GM19455 (cell line): Measurements from ENCODE around the gene NPAS3.

Experiments used
- ATAC-seq: cut with Tn5 transposase; IDR thresholded peaks from one replicate; pipeline ENCODE4 v1.9.1; 2021; ENCODE audit not compliant: unreplicated experiment

Gene NPAS3

DNA sequence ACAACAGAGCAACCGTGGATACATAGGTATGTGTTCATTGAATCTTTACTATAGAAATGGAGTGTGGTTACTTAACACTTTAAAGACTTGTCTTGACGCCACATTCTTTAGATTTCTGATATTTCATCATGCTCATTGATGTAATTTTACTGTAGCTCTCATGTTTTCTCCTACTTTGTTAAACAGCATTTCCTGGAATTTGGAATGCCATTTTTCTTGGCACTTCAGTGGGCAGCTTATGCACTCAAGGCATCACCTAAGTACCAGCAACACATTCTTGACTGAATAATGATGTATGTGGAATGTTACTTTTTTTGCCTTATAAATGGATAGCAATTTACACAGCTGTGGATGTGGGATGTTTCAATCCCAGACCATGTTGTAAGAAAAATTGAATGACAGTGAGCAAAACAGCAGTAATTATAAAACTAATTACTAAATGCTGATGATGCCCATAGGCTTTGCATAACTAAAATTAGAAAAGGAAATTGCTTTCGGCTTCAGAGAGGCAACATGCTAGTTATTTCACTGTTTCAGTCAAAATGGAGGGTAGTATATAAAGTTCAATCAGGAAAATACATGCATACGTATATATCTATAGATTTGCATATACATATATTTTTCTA, 298.5 kb downstream of the NPAS3 start:
- ATAC-seq, result no peak

DNA sequence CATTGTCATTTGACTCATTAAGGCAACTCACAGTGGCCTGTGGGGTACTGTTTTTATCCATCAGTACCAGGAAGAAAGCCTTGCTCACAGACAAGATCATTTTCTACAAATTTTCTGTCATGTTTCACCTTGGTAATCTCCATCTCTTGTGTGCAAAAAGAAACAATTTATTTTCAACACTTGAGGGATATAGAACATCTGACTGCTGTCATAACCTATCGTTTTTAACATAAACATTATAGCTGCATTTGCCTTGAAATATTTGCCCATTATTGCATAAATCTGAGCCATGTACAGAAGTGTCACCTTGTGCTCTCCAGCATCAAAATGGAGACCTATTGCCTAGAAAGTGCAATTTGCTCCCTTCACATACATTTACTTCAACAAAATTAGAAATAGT, 300.8 kb downstream of the NPAS3 start:
- no peak for ATAC-seq

DNA sequence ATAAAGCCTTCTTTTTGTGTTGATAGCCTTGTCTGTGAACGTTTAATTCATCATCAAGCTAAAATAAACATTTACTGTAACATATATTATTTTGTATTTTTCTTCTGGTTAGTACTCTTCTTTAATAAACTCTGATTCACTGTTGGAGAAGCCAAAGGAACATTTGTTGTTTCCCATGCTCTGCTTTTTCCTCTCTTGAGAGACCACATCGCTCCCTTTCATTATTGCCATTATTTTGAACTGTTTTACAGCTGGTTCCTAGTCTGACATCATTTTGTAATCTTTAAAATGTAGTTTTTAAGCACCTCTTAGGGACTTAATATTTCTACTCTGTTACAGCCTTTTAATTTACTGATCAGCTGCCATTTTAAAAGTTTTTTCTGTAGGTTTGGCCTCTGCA, 301.8 kb downstream of the NPAS3 start:
- no peak for ATAC-seq

DNA sequence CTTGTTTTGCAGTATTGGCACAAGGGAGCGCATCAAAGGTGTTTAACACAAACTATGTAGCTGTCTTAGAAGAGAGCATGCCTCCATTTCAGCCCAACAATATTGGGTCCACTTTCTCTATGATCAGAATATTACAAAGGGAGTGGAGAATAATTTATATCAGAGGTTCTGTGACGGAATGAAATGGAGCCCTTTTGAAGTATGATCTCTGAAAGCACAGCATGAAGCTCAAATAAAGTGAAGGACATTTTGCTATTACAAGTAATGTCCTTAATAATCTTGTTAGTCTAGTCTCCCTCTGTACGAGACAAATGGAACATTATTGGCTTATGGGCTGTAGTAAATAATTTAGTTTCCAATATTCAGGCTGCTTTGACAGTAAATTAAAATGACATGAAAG, 302.7 kb downstream of the NPAS3 start:
- ATAC-seq, result no peak

DNA sequence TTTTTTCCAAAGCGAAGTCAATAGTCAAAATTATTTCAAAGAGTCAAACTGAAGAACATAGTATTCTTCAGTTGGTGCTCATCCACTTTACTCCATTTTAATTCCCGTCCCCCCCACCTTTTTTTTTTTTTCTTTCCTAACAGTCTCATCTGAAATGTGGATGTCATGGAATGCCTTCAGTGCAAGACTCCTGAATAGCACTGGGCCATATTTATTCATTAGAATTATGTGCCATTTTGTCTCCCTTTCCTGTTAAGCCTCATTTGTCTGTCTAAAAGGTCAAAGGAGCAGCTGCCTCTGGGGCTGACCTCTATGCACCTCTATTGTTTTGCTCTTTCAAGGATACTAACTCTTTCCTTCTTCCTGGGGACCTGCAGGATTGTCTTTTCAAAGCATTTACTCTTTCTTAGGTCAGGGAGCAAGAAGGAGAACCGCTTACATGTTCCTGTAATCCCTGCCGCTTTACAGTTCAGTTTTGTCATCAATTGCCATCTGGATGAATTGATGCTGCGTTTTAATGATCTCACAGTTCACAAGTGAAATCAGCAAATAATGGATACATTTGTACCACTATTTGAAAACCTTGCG, 310.6 kb downstream of the NPAS3 start:
- no peak for ATAC-seq

DNA sequence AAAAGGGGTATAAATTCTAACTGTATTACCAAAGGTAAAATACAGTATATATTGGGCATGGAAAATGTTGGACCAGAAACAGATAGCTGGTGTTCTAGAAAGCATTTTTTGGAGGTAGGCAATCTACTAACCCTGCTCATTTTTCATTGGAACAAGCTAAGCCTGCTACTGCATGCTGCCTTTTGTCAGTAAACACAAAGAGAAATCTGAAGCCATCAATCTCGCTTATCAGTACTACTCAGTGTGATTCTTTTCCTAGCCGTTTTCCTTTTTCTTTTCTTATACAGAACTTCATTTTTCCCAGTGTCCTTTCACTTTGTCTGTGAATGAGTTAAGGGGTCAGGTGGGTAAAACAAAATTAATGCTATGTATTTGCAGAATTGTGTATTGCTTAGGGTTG, 312.3 kb downstream of the NPAS3 start:
- ATAC-seq, result no peak

DNA sequence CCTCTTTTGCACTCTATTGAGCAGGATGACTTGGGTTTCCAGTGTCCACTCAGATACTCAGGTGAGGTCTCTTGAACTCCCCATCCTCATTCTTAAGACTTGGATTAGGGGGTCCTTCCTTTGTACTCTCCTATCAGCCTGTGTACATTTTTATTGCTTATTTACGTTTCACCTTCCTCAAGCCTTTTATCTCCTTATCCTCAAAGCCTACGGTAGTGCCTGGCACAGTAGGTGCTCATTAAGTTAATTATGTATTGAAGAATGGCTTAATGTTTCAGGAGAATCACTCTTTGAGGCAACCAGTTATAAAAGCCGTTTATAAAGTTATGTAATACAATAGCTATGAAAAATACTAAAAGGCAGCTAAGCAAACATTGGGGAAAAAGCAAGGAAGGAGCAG, 315.7 kb downstream of the NPAS3 start:
- ATAC-seq, result no peak

DNA sequence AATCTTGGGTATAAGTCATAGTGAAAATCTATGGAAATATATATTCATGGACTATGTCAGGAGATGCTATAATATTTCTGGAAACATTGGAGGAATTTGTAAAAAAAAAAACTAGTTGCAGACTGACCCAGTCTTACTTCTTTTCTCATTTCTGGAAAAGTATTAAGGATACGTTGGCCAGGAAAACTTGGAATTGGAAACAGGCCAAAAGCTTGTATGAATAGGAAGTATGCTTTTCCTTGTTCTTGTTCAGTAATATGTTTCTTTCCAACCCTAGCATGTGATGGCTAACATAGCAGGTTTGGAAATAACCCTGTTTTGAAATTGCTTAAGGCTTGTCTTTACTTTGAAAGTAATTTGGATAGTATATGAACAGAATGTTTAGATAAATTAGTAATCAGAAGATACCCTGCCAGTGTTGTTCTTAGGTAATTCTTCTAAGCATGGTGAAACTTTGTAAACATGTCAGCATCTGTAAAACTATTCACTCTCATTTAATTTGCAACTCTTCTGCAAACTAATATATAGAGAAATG, 316.2 kb downstream of the NPAS3 start:
- no peak for ATAC-seq

DNA sequence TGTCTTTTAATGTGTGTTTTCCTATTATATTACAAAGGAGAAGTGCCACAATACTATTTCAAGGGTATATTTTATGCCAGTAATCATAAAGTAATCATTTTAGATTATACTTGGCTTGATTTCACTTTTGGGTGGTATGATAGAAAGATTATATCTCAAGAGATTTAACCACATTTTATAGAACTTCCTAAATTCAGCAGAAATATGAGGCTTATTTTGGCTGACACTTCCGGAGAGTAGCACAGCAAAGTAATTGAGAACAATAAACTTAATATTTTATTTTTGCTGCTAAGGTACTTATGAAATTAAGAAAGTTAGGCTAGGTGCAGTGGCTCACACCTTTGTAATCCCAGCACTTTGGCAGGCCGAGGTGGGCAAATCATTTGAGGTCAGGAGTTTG, 319.1 kb downstream of the NPAS3 start:
- no peak for ATAC-seq

DNA sequence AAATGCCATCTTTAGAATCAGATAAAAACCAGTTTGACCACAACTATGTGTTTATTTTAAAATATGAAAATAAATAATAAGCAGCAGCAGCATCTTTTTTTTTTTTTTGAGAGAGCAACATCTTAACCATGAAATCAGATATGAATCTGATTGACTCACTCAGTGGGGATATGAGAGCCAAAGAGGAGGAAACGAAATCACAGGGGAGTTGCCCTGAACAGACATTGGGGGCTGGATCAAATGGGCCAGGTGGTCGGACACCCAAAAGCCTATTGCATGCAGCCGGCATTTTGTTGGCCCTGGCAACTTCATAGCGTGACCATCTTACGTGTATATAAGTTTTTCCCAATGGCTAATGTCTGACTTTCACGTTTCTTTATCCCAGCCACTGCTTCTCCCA, 321.1 kb downstream of the NPAS3 start:
- ATAC-seq, result no peak

DNA sequence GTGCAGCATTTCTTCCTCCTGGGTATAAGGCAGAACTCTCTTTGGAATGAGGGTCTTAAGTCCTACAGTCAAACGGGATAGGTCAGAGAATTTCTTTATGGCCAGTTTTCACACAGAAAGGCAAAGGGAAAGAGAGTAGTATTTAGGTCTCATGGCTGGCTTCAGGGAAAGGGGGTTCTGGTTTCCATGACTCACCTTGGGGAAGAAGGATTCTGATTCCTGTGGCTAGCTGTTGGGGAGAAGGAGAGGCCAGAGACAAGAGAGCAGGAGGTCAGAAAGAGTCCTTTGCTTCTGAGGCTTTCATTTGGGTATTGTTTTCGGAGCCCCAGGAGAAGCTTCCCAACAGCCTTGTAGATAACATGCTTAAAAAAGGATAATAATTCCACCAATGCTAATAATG, 332.5 kb downstream of the NPAS3 start:
- ATAC-seq, result no peak

DNA sequence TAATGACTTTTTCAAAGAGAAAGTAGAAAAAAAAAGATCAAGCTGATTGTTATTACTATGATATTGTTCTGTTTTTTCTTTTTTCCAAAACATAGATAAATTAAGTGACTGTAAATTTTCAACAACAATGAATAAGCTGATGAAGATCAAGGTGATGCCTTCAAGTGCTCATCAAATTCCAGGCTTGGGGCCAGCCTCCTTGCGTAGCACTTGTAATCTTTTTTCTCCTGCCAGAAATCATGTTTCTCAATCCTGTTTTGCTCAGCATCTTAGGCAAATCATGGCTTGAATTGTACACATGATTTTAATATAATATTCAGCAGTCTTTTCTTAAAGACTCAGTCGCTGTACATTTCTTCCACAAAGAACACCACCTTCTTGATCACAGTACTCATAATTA, 333.2 kb downstream of the NPAS3 start:
- ATAC-seq, result no peak

DNA sequence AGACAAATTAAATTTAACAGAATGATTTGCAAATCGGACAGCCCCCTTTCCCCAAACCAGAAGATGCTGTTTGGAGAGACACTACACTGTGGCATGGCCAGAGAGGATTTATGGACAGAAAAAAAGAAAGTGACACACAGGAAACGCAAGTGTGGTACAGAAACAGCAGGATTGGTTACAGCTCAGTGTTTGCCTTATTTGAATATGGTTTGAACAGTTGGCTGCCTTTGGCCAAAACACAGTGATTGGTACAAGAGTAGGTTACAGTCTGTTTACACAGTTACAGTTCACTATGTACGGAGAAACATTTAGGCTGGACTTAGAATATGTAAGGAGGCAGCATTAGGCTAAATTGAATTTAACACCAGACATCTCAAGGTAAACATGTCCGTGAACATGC, 335.3 kb downstream of the NPAS3 start:
- no peak for ATAC-seq

DNA sequence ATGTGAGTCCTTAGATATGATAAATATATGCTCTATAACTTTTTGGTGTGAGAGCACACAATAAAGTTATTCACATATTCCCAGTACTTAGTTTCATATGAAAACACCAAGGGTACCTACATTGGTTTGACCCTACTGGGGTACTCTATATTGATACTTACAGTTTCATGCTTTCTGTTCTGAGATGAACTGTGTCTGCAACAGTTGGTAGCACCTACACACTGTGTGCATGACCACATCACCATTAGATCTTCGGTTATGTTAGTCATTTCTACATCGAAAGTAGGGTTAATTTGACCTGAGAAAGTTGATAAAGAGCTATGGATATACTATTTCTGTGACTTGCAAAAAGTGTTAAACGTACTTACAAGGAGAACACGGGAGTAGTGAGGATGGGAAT, 337.2 kb downstream of the NPAS3 start:
- no peak for ATAC-seq

DNA sequence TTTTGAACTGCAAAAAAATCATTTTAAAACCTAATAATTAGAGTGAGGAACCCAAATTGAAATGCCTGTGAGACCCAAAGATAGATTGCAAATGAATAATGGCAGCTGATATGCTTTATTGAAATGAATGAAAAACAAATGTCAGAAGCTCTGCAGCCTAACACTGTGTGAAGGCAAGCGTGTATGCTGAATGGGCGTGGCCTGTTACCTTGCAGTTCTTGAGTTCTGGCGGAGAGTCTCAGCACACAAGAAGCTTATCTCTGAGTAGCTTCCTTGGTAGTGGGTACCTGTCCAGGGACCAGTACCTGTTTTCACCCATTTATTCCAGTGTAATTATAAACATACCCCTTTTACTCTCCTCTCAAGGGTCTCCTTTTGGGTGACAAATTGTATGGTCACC, 341.2 kb downstream of the NPAS3 start:
- no peak for ATAC-seq

DNA sequence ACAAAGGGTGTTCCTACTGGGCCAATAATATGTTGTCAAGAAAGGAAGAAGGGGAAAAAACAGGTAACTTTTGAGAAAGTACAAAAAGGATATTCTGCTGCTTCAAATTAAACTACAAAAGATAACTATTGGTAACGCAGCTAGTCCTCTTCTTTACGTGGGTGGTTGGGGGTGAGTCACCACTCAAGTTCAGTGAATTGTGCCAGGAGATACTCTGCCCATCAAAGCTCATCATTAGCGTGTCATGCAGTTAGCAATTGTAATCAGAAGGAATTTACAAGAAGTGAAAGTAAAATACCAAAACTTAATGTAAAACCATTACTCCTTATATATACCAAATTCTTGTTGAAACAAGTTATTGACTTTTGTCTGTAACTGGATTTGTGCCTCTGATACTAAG, 342.0 kb downstream of the NPAS3 start:
- ATAC-seq, result no peak

DNA sequence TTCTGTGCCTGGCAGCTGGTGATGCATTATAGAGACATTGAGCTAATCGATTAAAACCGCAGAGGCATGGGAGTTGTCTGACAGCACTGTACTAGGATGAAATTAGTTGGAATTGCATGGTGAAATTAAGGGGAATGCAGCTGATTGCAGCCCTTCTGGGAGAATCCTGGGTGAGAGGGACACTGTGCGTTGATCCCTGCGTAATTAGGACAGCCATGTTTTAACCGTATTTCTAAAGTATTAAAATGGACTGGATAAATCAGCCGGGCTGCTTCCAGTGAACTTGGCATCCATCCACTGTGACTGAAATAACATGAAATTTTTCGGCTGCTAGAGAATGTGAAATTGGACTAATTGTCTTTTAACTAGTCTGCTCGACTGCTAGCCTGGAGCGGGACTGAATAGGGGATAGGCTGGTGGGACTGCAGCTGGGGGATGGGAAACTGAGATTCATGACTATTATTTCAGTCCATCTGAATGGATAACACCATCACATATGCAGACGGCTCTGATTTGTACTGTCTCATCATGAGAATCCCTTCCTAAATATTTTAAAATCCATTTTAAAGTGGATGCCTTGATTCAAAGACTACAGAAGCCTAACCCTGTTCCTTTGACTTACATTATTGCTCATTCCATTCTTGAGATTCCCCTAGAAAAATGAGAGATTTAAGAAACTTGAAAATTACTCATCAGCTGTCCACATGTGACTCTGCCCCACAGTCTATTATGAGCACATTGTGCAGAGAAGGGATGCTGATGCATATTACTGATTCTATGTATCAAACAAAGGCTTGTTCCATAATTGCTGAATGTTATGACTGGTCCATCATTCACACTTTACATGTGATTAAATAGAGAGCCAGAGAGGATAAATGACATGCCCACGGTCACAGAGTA, 343.9 kb downstream of the NPAS3 start:
- ATAC-seq, result no peak

DNA sequence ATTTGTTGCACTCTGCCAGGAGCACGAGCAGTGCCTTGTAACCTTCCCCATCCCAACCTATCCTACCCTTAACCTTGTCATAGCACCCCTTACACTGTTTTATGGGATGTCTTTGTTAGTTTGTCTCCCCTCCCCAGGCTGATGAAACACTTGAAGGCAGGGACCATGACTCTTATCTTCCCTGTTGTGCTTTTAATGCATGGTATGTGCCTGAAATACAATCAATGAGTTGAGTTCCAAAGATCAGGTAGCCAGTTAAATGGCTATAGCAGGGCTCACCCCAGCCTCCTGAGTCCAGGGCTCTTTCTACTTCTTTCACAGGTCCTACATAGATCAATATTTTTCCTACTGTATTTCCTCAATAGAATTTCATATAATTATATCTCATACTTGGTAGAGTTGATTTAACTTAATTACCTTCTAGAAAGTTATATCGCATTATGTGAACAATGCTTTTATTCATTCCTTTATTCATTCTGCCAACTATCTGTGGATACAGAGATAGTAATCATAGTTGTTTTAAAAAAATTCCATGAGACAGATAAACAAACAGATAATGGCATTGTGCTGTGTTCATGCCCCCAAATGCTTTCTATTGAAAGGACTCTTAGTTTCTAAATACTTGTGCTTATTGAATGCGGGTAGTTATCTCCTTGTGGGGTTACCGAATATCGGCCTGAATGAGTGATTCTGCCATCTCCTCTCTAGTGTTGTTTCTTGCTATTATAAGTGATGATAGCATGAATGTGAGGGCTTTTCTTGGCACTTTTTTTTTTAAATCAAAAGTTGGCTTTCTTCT, 347.4 kb downstream of the NPAS3 start:
- no peak for ATAC-seq

DNA sequence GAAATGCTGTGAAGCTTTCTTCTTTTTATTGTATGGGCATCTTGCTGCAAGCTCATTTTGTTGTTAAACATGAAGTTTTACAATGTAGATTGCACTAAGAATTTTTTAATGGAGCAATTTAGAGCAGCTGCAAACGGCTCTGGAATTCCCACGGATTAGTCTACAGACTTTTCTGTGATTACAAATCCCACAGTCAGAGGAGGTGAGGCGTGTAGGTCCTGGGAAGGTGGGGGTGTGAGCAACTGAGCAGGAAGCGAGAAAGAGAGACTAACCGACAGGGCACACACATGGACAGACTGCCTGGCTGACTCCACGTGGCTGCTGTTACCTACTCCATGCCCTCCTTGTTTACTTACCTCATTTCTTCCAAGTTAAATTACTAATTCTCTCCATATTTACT, 348.5 kb downstream of the NPAS3 start:
- no peak for ATAC-seq

DNA sequence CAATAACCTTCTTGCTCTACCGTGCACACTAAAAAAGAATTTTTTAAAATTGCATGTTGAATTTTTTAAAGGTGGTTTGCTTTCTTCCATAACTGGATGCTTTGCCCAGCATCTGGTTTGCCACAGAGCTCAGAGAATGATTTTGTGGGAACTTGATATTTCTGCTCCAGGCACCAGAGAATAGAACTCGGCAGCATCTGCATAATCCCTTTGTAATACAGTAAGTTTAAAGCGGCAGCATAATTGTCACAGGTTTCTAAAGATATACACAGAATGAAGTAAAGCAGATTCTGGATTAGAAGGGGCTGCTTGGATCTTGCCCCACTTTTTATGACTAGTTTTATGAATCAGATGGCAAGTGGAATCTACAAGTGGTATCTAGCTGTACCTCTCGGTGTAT, 352.0 kb downstream of the NPAS3 start:
- no peak for ATAC-seq

DNA sequence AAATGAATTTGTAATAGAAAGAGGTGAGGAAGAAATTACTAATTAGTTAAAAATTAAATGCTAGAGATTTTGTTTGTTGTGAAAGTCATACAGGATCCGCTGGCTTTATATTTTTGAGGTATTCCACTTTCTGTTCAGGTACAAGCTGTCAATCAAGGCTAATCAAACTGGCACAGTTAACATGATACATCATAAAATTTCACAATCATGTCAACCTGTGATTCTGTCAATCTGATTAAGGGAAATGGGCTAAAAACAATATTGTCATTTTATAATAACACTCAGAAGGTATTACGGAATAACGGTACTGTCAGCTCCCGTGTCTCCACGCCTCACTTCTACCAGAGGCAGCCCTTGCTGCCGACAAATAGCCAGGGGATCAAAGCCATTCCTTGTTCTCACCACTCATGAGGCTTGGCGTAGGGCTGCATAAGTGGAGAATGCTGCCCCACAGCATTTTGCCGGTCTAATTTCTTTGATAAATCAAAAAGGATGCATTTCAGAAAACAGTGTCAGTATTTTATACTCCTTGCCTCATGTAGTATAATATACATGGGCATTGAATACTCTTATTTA, 352.9 kb downstream of the NPAS3 start:
- ATAC-seq, result no peak
